DND-41 (cell line): ENCODE measurements around the gene PTPRK.

ENCODE experiments used
- ATAC-seq: fragments of 200-7000 bp; cut with Tn5 transposase; 3 replicates; pipeline ENCODE4 v1.9.1; 2021; ENCODE audit warnings: low read depth; ENCODE audit not compliant: insufficient read depth
- DNase-seq: peaks from one replicate; pipeline ENCODE4 v3.0.0-alpha.2; 2020
- H2AFZ ChIP-seq: 2 replicates; pipeline ENCODE4 v1.6.0; 2012; ENCODE audit warnings: low read depth, low read length
- H3K27ac ChIP-seq: 2 replicates; pipeline ENCODE4 v1.5.1; 2012; ENCODE audit warnings: low read length, inconsistent platforms
- H3K27me3 ChIP-seq: fragments of 200-600 bp; sonication (generic); 2 replicates; pipeline ENCODE4 v1.6.0; 2012; ENCODE audit warnings: low read length, mild to moderate bottlenecking, inconsistent platforms; ENCODE audit not compliant: insufficient read depth, poor library complexity
- H3K36me3 ChIP-seq: 2 replicates; pipeline ENCODE4 v1.5.1; 2012; ENCODE audit warnings: low read length, inconsistent platforms; ENCODE audit not compliant: insufficient read depth
- H3K4me1 ChIP-seq: 2 replicates; pipeline ENCODE4 v1.5.1; 2012; ENCODE audit warnings: mild to moderate bottlenecking, low read length; ENCODE audit not compliant: insufficient read depth
- H3K4me2 ChIP-seq: 2 replicates; pipeline ENCODE4 v1.6.0; 2012; ENCODE audit warnings: mild to moderate bottlenecking, moderate library complexity, low read length, inconsistent platforms; ENCODE audit not compliant: insufficient read depth
- H3K4me3 ChIP-seq, 2 experiments: fragments of 200-600 bp in 1 of 2; shearing (Covaris generic) in 1 of 2; 2 replicates each; pipeline ENCODE4 v1.5.1; 2012 to 2016; ENCODE audit warnings: inconsistent platforms in 2 of 2, low read length in 2 of 2, mild to moderate bottlenecking in 2 of 2, low read depth in 1 of 2, moderate library complexity in 1 of 2
- H3K79me2 ChIP-seq: 2 replicates; pipeline ENCODE4 v1.6.0; 2012; ENCODE audit warnings: low read length, inconsistent platforms; ENCODE audit not compliant: insufficient read depth
- H3K9ac ChIP-seq: 2 replicates; pipeline ENCODE4 v1.6.0; 2012; ENCODE audit warnings: low read depth, mild to moderate bottlenecking, inconsistent platforms, low read length, moderate library complexity
- H3K9me3 ChIP-seq: 2 replicates; pipeline ENCODE4 v1.5.1; 2012; ENCODE audit warnings: low read length, moderate library complexity, mild to moderate bottlenecking, inconsistent platforms; ENCODE audit not compliant: insufficient read depth, severe bottlenecking
- H4K20me1 ChIP-seq: 2 replicates; pipeline ENCODE4 v1.6.0; 2012; ENCODE audit warnings: low read length; ENCODE audit not compliant: insufficient read depth
- CTCF ChIP-seq: IDR thresholded peaks from 2 replicates; pipeline ENCODE4 v1.5.1; 2012; ENCODE audit warnings: borderline replicate concordance, low read length, moderate library complexity, mild to moderate bottlenecking; ENCODE audit not compliant: poor library complexity, severe bottlenecking; ENCODE audit errors: extremely low read depth
- EZH2 ChIP-seq: IDR thresholded peaks from 3 replicates; pipeline ENCODE4 v1.6.1; 2012; ENCODE audit warnings: borderline replicate concordance, low read depth, mild to moderate bottlenecking, moderate library complexity, low read length, inconsistent platforms; ENCODE audit not compliant: severe bottlenecking

Gene PTPRK

GRCh38 chr6:128327890-128328289 is 192.5 kb downstream of the PTPRK start:
- Histone ChIP-seq H3K79me2 (no peaks in the 10 kb centered on the region), H2AFZ (no peak overlapping the region), H3K9me3 (no peaks in the 10 kb centered on the region), H3K27me3 (no peaks in the 10 kb centered on the region), H3K4me1 (no peaks in the 10 kb centered on the region), H3K4me3 (no peak overlapping the region), H3K36me3 (no peaks in the 10 kb centered on the region), H3K27ac (no peak overlapping the region; the same call in 1 of the 2 replicates), H3K4me2 (no peak overlapping the region), H4K20me1 (no peaks in the 10 kb centered on the region), H3K9ac (no peak overlapping the region)
- TF ChIP-seq EZH2 (no peak), CTCF (peak; percentile 81)
- ATAC-seq: peak; percentile 93
- peak; percentile 24 for DNase-seq

- H3K4me3 ChIP-seq: no peak overlapping the region
- DNase-seq (no peak), ATAC-seq (no peak)
- no peak overlapping the region for H3K4me2 ChIP-seq
- no peaks in the 10 kb centered on the region for H3K27me3 ChIP-seq
- H3K36me3 ChIP-seq: no peaks in the 10 kb centered on the region
- H3K27ac ChIP-seq: no peak overlapping the region
- H3K9ac ChIP-seq: no peak overlapping the region
- no peaks in the 10 kb centered on the region for H3K79me2 ChIP-seq
- no peaks in the 10 kb centered on the region for H3K4me1 ChIP-seq
- TF ChIP-seq CTCF (no peak), EZH2 (no peak)
- no peak overlapping the region for H2AFZ ChIP-seq
- H3K9me3 ChIP-seq: no peaks in the 10 kb centered on the region
- H4K20me1 ChIP-seq: no peaks in the 10 kb centered on the region
Measured at GRCh38 chr6:128323011-128323410, 197.4 kb downstream of the PTPRK start.

- no peaks in the 10 kb centered on the region for H3K27me3 ChIP-seq
- no peak overlapping the region for H3K4me2 ChIP-seq
- no peak overlapping the region for H2AFZ ChIP-seq
- H3K4me3 ChIP-seq: no peak overlapping the region
- H3K79me2 ChIP-seq: no peaks in the 10 kb centered on the region
- no peak overlapping the region for H3K27ac ChIP-seq
- no peaks in the 10 kb centered on the region for H3K9me3 ChIP-seq
- no peaks in the 10 kb centered on the region for H3K36me3 ChIP-seq
- ATAC-seq (no peak), DNase-seq (no peak)
- no peaks in the 10 kb centered on the region for H3K4me1 ChIP-seq
- H3K9ac ChIP-seq: no peak overlapping the region
- TF ChIP-seq CTCF: no peak
- no peak for TF ChIP-seq EZH2
- H4K20me1 ChIP-seq: no peaks in the 10 kb centered on the region
Measured at GRCh38 chr6:128319946-128320345, 200.5 kb downstream of the PTPRK start.

- H4K20me1 ChIP-seq: no peaks in the 10 kb centered on the region
- no peak overlapping the region for H2AFZ ChIP-seq
- no peaks in the 10 kb centered on the region for H3K4me1 ChIP-seq
- no peaks in the 10 kb centered on the region for H3K27me3 ChIP-seq
- H3K36me3 ChIP-seq: no peaks in the 10 kb centered on the region
- H3K27ac ChIP-seq: no peak overlapping the region
- no peak overlapping the region for H3K4me2 ChIP-seq
- no peak overlapping the region for H3K4me3 ChIP-seq
- ATAC-seq (no peak), DNase-seq (no peak)
- no peak for TF ChIP-seq CTCF
- TF ChIP-seq EZH2: no peak
- H3K79me2 ChIP-seq: no peaks in the 10 kb centered on the region
- H3K9me3 ChIP-seq: no peaks in the 10 kb centered on the region
- no peak overlapping the region for H3K9ac ChIP-seq
Measured at GRCh38 chr6:128319157-128319556, 201.2 kb downstream of the PTPRK start.
